DOHH2 (cell line): ENCODE results near the gene SLC27A6.

Experiments
- H3F3A ChIP-seq: fragments of 200-600 bp; sonication (generic), shearing (Covaris generic); 2 replicates; pipeline ENCODE4 v1.6.0; 2016; ENCODE audit warnings: antibody characterized with exemption, mild to moderate bottlenecking; ENCODE audit not compliant: control insufficient read depth, insufficient read depth
- H3K27ac ChIP-seq: fragments of 200-600 bp; sonication (generic); 2 replicates; pipeline ENCODE4 v1.5.1; 2014; ENCODE audit warnings: low read depth, mild to moderate bottlenecking, low read length, moderate library complexity
- H3K27me3 ChIP-seq: fragments of 200-600 bp; sonication (generic); 2 replicates; pipeline ENCODE4 v1.6.1; 2014; ENCODE audit warnings: mild to moderate bottlenecking, low read length, mixed read lengths; ENCODE audit not compliant: control insufficient read depth
- H3K36me3 ChIP-seq: fragments of 200-600 bp; sonication (generic); 2 replicates; pipeline ENCODE4 v1.6.1; 2014; ENCODE audit warnings: mild to moderate bottlenecking, low read length, moderate library complexity, mixed read lengths; ENCODE audit not compliant: control insufficient read depth
- H3K4me1 ChIP-seq: fragments of 200-600 bp; sonication (generic); 2 replicates; pipeline ENCODE4 v1.6.1; 2014; ENCODE audit warnings: mild to moderate bottlenecking, low read length, mixed read lengths; ENCODE audit not compliant: control insufficient read depth
- H3K4me2 ChIP-seq: fragments of 200-600 bp; sonication (generic); 2 replicates; pipeline ENCODE4 v1.6.0; 2014; ENCODE audit warnings: mild to moderate bottlenecking, low read length, moderate library complexity
- H3K4me3 ChIP-seq: fragments of 200-600 bp; sonication (generic); 2 replicates; pipeline ENCODE4 v1.5.1; 2014; ENCODE audit warnings: mild to moderate bottlenecking, low read length, mixed read lengths
- H3K79me2 ChIP-seq: fragments of 200-600 bp; sonication (generic); 2 replicates; pipeline ENCODE4 v1.6.1; 2014; ENCODE audit warnings: mild to moderate bottlenecking, low read length, mixed read lengths; ENCODE audit not compliant: control insufficient read depth
- H3K9me2 ChIP-seq: fragments of 200-600 bp; sonication (generic); replicated peaks from 2 replicates; pipeline ENCODE4 v1.6.1; 2014; ENCODE audit warnings: mild to moderate bottlenecking, low read length, mixed read lengths; ENCODE audit not compliant: control insufficient read depth
- H3K9me3 ChIP-seq: fragments of 200-600 bp; sonication (generic); 2 replicates; pipeline ENCODE4 v1.6.1; 2014; ENCODE audit warnings: antibody characterized with exemption, low read length, mixed read lengths; ENCODE audit not compliant: control insufficient read depth, insufficient read depth
- H4K20me1 ChIP-seq: fragments of 200-600 bp; sonication (generic); 2 replicates; pipeline ENCODE4 v1.6.0; 2014; ENCODE audit warnings: low read depth, mild to moderate bottlenecking, antibody characterized with exemption, low read length, moderate library complexity; ENCODE audit not compliant: control insufficient read depth, insufficient read depth
- EZH2phosphoT487 ChIP-seq: fragments of 200-600 bp; sonication (generic); IDR thresholded peaks from 2 replicates; pipeline ENCODE4 v1.6.1; 2017; ENCODE audit warnings: borderline replicate concordance, mild to moderate bottlenecking, antibody characterized with exemption, low read length, moderate library complexity, mixed read lengths
- TF ChIP-seq, protein P1 (sequence below): fragments of 200-600 bp; sonication (generic); IDR thresholded peaks from one replicate; pipeline ENCODE4 v1.5.1; 2014; ENCODE audit warnings: antibody characterized with exemption, mild to moderate bottlenecking, low read depth, low read length; ENCODE audit not compliant: poor library complexity, severe bottlenecking

The SLC27A6 gene

DNA sequence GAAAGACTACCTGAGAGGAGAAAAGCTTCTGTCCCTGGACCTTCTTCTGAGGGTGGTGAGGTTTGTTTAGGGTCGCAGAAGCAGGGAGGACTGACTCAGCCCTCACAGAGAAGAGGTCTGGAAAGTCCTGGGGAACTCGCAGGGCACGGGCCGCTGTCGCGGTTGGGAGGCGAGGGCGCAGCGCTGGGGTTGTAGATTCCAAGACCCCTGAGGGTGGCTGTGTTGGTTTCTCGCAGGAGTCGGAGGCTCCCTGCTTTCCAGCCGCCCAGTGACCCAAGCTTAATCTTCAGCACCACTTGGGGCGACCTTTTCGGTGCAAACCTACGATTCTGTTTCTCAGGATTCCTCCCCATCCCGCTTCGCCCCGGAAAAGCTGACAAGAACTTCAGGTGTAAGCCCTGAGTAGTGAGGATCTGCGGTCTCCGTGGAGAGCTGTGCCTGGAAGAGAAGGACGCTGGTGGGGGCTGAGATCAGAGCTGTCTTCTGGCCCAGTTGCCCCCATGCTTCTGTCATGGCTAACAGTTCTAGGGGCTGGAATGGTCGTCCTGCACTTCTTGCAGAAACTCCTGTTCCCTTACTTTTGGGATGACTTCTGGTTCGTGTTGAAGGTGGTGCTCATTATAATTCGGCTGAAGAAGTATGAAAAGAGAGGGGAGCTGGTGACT lies 482 bp downstream of the SLC27A6 start:
- Histone ChIP-seq H3K27me3 (no peaks in the 10 kb centered on the region), H3K9me3 (no peaks in the 10 kb centered on the region; the same call in 1 of the 2 replicates), H3K27ac (no peak overlapping the region), H3K79me2 (no peaks in the 10 kb centered on the region), H3F3A (no peaks in the 10 kb centered on the region), H3K9me2 (no peaks in the 10 kb centered on the region), H3K4me3 (no peak overlapping the region), H3K4me2 (no peak overlapping the region), H3K36me3 (no peaks in the 10 kb centered on the region), H4K20me1 (no peaks in the 10 kb centered on the region), H3K4me1 (no peaks in the 10 kb centered on the region)
- TF ChIP-seq EZH2phosphoT487, result no peak
- TF ChIP-seq, protein P1, sequence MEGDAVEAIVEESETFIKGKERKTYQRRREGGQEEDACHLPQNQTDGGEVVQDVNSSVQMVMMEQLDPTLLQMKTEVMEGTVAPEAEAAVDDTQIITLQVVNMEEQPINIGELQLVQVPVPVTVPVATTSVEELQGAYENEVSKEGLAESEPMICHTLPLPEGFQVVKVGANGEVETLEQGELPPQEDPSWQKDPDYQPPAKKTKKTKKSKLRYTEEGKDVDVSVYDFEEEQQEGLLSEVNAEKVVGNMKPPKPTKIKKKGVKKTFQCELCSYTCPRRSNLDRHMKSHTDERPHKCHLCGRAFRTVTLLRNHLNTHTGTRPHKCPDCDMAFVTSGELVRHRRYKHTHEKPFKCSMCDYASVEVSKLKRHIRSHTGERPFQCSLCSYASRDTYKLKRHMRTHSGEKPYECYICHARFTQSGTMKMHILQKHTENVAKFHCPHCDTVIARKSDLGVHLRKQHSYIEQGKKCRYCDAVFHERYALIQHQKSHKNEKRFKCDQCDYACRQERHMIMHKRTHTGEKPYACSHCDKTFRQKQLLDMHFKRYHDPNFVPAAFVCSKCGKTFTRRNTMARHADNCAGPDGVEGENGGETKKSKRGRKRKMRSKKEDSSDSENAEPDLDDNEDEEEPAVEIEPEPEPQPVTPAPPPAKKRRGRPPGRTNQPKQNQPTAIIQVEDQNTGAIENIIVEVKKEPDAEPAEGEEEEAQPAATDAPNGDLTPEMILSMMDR, result no peak

DNA sequence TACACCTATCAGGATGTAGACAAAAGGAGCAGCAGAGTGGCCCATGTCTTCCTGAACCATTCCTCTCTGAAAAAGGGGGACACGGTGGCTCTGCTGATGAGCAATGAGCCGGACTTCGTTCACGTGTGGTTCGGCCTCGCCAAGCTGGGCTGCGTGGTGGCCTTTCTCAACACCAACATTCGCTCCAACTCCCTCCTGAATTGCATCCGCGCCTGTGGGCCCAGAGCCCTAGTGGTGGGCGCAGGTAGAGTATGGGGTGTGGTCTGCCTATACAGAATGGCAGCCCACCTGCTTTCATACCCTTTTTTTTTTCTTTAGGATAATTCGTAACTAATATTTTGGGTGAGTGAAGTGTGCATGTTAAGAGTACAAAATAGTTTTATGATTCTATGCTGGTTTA lies 1.1 kb downstream of the SLC27A6 start:
- Histone ChIP-seq H3K27me3 (no peaks in the 10 kb centered on the region), H3K4me2 (no peak overlapping the region), H3K79me2 (no peaks in the 10 kb centered on the region), H3K9me3 (no peaks in the 10 kb centered on the region; the same call in 1 of the 2 replicates), H3K9me2 (no peaks in the 10 kb centered on the region), H3K4me1 (no peaks in the 10 kb centered on the region), H3K4me3 (no peak overlapping the region), H3K36me3 (no peaks in the 10 kb centered on the region), H3F3A (no peaks in the 10 kb centered on the region), H3K27ac (no peak overlapping the region), H4K20me1 (no peaks in the 10 kb centered on the region)
- TF ChIP-seq, protein P1, result no peak
- no peak for TF ChIP-seq EZH2phosphoT487

DNA sequence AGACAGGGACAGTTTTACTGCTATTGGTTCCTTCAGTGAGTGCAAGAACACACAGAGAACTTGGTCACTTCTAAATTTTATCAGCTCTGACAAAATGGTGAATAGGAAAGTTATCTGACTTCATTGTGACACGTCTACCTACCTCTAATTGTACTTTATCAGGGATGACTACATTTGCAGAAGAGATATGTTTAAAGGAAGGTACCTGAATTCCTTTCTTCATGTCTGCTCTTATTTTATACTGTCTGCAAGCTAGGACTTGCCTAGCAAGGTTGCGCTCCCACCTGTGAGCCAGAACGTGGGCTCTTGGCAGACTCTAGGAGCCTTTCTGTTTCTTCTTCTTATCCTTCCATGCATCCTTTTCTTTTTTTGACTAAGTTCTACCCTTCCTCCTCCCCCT lies 1.6 kb downstream of the SLC27A6 start:
- Histone ChIP-seq H3K27me3 (no peaks in the 10 kb centered on the region), H3K79me2 (no peaks in the 10 kb centered on the region)
- TF ChIP-seq, protein P1, result no peak
- no peak for TF ChIP-seq EZH2phosphoT487

More for the DNA sequence above, 1.6 kb downstream of the SLC27A6 start:
- Histone ChIP-seq H3K4me1 (no peaks in the 10 kb centered on the region), H3K36me3 (no peaks in the 10 kb centered on the region), H3K9me2 (no peaks in the 10 kb centered on the region), H3F3A (no peaks in the 10 kb centered on the region), H3K4me3 (no peak overlapping the region), H4K20me1 (no peaks in the 10 kb centered on the region), H3K27ac (no peak overlapping the region), H3K4me2 (no peak overlapping the region), H3K9me3 (no peaks in the 10 kb centered on the region; the same call in 1 of the 2 replicates)
